Erythroblast (primary cell): Measurements from ENCODE around the gene HS2ST1.
A peak's percentile ranks its signal among the peaks of the same experiment; 100 is the strongest.

ENCODE experiments used
- DNase-seq, 2 experiments: peaks; one replicate each; lab custom pipeline; 2025; lab: John Stamatoyannopoulos, UW
- GATA1 ChIP-seq: IDR thresholded peaks from 2 replicates; pipeline ENCODE4 v1.6.1; 2011; ENCODE audit warnings: low read depth, mild to moderate bottlenecking, control low read depth, low read length, moderate library complexity
- POLR2A ChIP-seq: IDR thresholded peaks from 2 replicates; pipeline ENCODE4 v1.6.1; 2011; ENCODE audit warnings: mild to moderate bottlenecking, low read length

HS2ST1 gene

GRCh38 chr1:87094238-87094637, 179.8 kb downstream of the HS2ST1 start:
- TF ChIP-seq GATA1 (no peak), POLR2A (no peak)
- no peak for DNase-seq

GRCh38 chr1:87100271-87100670, 185.8 kb downstream of the HS2ST1 start:
- DNase-seq, result no peak
- TF ChIP-seq POLR2A (no peak), GATA1 (no peak)

GRCh38 chr1:87103074-87103473, 188.6 kb downstream of the HS2ST1 start:
- DNase-seq, result no peak
- TF ChIP-seq GATA1, result no peak
- no peak for TF ChIP-seq POLR2A

GRCh38 chr1:87104140-87104539, 189.7 kb downstream of the HS2ST1 start:
- no peak for DNase-seq
- TF ChIP-seq POLR2A, result no peak
- TF ChIP-seq GATA1, result no peak

- DNase-seq, result no peak
- TF ChIP-seq GATA1 (no peak), POLR2A (no peak)
Measured at GRCh38 chr1:87104945-87105344, 190.5 kb downstream of the HS2ST1 start.

GRCh38 chr1:87106144-87106543, 191.7 kb downstream of the HS2ST1 start:
- no peak for TF ChIP-seq GATA1
- no peak for TF ChIP-seq POLR2A
- DNase-seq, result no peak

- no peak for DNase-seq
- no peak for TF ChIP-seq POLR2A
- TF ChIP-seq GATA1, result no peak
Measured at GRCh38 chr1:87106867-87107266, 192.4 kb downstream of the HS2ST1 start.

- DNase-seq, result no peak
- TF ChIP-seq GATA1, result no peak
- no peak for TF ChIP-seq POLR2A
Measured at GRCh38 chr1:87108228-87108627, 193.8 kb downstream of the HS2ST1 start.

- TF ChIP-seq POLR2A (no peak), GATA1 (no peak)
- DNase-seq, result no peak
Measured at GRCh38 chr1:87108814-87109411, 194.5 kb downstream of the HS2ST1 start.

GRCh38 chr1:87111659-87112371, 197.4 kb downstream of the HS2ST1 start:
- TF ChIP-seq POLR2A (no peak), GATA1 (no peak)
- DNase-seq, result peak in 1 of 2 experiments; percentile 12

- DNase-seq, result no peak
- no peak for TF ChIP-seq GATA1
- TF ChIP-seq POLR2A, result no peak
Measured at GRCh38 chr1:87113313-87113712, 198.9 kb downstream of the HS2ST1 start.

GRCh38 chr1:87115317-87115890, 201.0 kb downstream of the HS2ST1 start:
- no peak for TF ChIP-seq POLR2A
- TF ChIP-seq GATA1, result no peak
- DNase-seq, result peak; percentile 29 to 64

GRCh38 chr1:87115891-87116290, 201.5 kb downstream of the HS2ST1 start:
- TF ChIP-seq GATA1, result no peak
- TF ChIP-seq POLR2A, result no peak
- peak; percentile 42 to 89 for DNase-seq

GRCh38 chr1:87117761-87118368, 203.4 kb downstream of the HS2ST1 start:
- DNase-seq, result no peak

More at GRCh38 chr1:87117761-87118368, 203.4 kb downstream of the HS2ST1 start:
- TF ChIP-seq POLR2A, result no peak
- no peak for TF ChIP-seq GATA1
